Osteocyte (in vitro differentiated cells): ENCODE data around the gene CFLAR. TPM values are rescaled to one million over a fixed set of nuclear protein-coding genes. Genes with fewer than 3 reads are reported as not detected.
"Not testable (repeated sequence)": the region's sequence is repeated elsewhere in the genome, so short reads cannot be mapped to it uniquely, and the experiment has no call there.

Experiments
- DNase-seq: peaks from one replicate; pipeline ENCODE4 v3.0.0; 2021; ENCODE audit warnings: mixed read lengths; ENCODE audit not compliant: unreplicated experiment; ENCODE audit errors: extremely low spot score
- H3K27ac Mint-ChIP-seq: one replicate; pipeline ENCODE4 v1.8.0; 2021; ENCODE audit warnings: mild to moderate bottlenecking, mixed read lengths; ENCODE audit not compliant: unreplicated experiment
- H3K27me3 Mint-ChIP-seq: one replicate; pipeline ENCODE4 v1.8.0; 2021; ENCODE audit warnings: mixed read lengths; ENCODE audit not compliant: unreplicated experiment
- H3K36me3 Mint-ChIP-seq: one replicate; pipeline ENCODE4 v1.8.0; 2021; ENCODE audit warnings: mixed read lengths; ENCODE audit not compliant: unreplicated experiment
- H3K4me1 Mint-ChIP-seq: one replicate; pipeline ENCODE4 v1.8.0; 2021; ENCODE audit warnings: mixed read lengths; ENCODE audit not compliant: unreplicated experiment
- H3K4me3 Mint-ChIP-seq: one replicate; pipeline ENCODE4 v1.8.0; 2021; ENCODE audit warnings: mild to moderate bottlenecking, moderate library complexity, mixed read lengths; ENCODE audit not compliant: unreplicated experiment
- H3K9me3 Mint-ChIP-seq: one replicate; pipeline ENCODE4 v1.8.0; 2021; ENCODE audit warnings: mixed read lengths; ENCODE audit not compliant: unreplicated experiment
- CTCF ChIP-seq: fragments of 200-600 bp; sonication (generic); IDR thresholded peaks from 2 replicates; pipeline ENCODE4 v1.5.0; 2021; ENCODE audit warnings: antibody characterized with exemption, mild to moderate bottlenecking, moderate library complexity
- total RNA-seq: library from RNA; stranded (reverse); gene quantifications from 2 replicates; pipeline ENCODE4 v1.2.1, GENCODE V29; 2021

Gene CFLAR
- total RNA-seq, 1 donor from 2014 or later: 45.8 TPM

DNA sequence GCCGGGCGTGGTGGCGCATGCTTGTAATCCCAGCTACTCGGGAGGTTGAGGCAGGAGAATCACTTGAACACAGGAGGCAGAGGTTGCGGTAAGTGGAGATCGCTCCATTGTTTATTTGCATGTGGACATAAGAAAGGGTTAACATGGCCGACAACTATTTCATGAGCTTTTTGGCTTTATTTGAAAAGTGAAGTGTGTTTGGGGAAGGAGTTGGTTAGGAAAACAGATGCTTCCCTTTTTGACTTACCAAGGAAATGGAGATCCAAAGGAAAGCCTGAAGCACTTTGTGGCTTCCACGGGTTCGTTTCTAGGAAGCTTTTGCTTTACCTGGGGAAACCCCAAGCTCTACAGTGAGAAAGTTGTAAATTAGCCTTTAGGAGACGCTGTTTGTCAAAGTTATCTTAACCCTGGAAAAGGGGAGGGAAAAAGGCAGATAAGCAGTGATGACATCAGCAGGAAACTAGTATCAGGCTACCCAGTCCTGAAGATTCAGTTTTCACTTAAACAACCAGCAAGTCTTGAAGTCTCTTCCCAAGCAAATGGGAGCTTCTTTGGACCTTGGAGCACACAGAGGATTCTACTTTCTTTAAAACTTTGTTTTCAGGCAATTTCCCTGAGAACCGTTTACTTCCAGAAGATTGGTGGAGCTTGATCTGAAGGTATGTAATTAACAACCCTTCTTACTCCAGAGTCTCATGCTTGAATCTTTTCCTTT, 66.8 kb downstream of the CFLAR start, which contains the start of gene CASP10:
TSS of gene CASP10 (plus strand) at position 492 of the 715 bp plus-strand sequence. CDS start 2,637 bp downstream, outside the sequence.
- Mint-ChIP-seq H3K4me1 (no peaks in the 10 kb centered on the region), H3K27me3 (peaks cover 3% of the 10 kb centered on the region), H3K9me3 (no peaks in the 10 kb centered on the region), H3K36me3 (no peaks in the 10 kb centered on the region), H3K27ac (no peak within 1 kb of the TSS), H3K4me3 (no peak within 1 kb of the TSS)
- no peak for DNase-seq
- TF ChIP-seq CTCF: no peak

DNA sequence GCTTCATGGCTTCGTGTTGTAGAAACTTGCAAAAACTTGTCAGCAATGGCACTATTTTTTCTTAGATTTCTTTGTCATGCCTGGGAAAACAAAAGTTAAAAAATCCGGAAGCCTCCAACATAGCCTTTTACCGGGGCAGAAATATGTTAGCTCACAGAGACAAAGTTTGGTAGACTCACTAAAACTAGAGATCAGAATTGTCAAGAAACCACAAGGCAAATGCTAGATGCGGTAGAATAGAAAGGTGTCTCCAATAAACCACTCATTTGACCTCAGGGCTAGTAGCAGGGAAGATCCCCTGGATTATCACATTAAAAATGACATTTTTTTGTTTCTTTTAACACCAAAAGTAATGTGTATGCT, 67.4 kb downstream of the CFLAR start:
- Mint-ChIP-seq H3K9me3 (no peaks in the 10 kb centered on the region), H3K4me3 (no peak overlapping the region), H3K27me3 (peaks cover 3% of the 10 kb centered on the region), H3K36me3 (no peaks in the 10 kb centered on the region), H3K27ac (no peak overlapping the region), H3K4me1 (no peaks in the 10 kb centered on the region)
- no peak for DNase-seq
- TF ChIP-seq CTCF: no peak

GRCh38 chr2:201183835-201184234, 67.9 kb downstream of the CFLAR start:
- H3K27me3 Mint-ChIP-seq, H3K4me3 Mint-ChIP-seq, H3K36me3 Mint-ChIP-seq, H3K27ac Mint-ChIP-seq, H3K9me3 Mint-ChIP-seq, DNase-seq, H3K4me1 Mint-ChIP-seq: not testable (repeated sequence)

DNA sequence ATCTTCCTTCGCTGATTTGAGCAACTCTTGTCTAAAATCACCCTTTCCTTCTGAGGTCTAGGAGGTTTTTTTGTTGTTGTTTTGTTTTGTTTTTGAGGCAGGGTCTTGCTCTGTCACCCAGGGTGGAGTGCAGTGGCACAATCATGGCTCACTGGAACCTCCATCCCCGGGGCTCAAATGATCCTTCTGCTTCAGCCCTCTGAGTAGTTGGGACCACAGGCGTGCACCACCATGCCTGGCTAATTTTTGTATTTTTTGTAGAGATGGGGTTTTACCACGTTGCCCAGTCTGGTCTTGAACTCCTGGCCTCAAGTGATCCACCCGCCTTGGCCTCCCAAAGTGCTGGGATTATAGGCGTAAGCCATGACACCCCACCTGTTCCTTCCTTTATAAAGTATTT, 68.3 kb downstream of the CFLAR start:
- DNase-seq, H3K36me3 Mint-ChIP-seq, H3K27me3 Mint-ChIP-seq, H3K4me3 Mint-ChIP-seq, H3K9me3 Mint-ChIP-seq, H3K27ac Mint-ChIP-seq, H3K4me1 Mint-ChIP-seq: not testable (repeated sequence)

- DNase-seq: no peak
- no peak overlapping the region for H3K27ac Mint-ChIP-seq
- no peaks in the 10 kb centered on the region for H3K9me3 Mint-ChIP-seq
- no peaks in the 10 kb centered on the region for H3K4me1 Mint-ChIP-seq
- no peak for TF ChIP-seq CTCF
- H3K27me3 Mint-ChIP-seq: peaks cover 3% of the 10 kb centered on the region
- no peak overlapping the region for H3K4me3 Mint-ChIP-seq
- no peaks in the 10 kb centered on the region for H3K36me3 Mint-ChIP-seq
Measured at GRCh38 chr2:201185863-201186262, 69.9 kb downstream of the CFLAR start.

GRCh38 chr2:201186982-201187381, 71.0 kb downstream of the CFLAR start:
- peak; percentile 4 for DNase-seq
- no peaks in the 10 kb centered on the region for H3K36me3 Mint-ChIP-seq
- H3K4me1 Mint-ChIP-seq: no peaks in the 10 kb centered on the region
- H3K27ac Mint-ChIP-seq: no peak overlapping the region
- no peaks in the 10 kb centered on the region for H3K9me3 Mint-ChIP-seq
- no peak for TF ChIP-seq CTCF
- H3K4me3 Mint-ChIP-seq: no peak overlapping the region
- peaks cover 3% of the 10 kb centered on the region for H3K27me3 Mint-ChIP-seq
